ENCODE data around the gene ACOT12.
"Not testable (repeated sequence)": the region's sequence is repeated elsewhere in the genome, so short reads cannot be mapped to it uniquely, and the experiment has no call there.

GRCh38 chr5:81407811-81408210 lies 13.9 kb upstream of the ACOT12 start:
- TF ChIP-seq CTCF, POLR2A (IDR thresholded peaks at IDR 0.05): not testable (repeated sequence)

All from right lobe of liver (tissue), 4 donors.